H1 (cell line): ENCODE data around the gene SOX8. TPM values are rescaled to one million over a fixed set of nuclear protein-coding genes. Genes with fewer than 3 reads are reported as not detected.

ENCODE experiments used
- BACH1 ChIP-seq: IDR thresholded peaks from 2 replicates; pipeline ENCODE4 v1.6.1; 2012; ENCODE audit warnings: low read length, improper control_type of control experiment
- BRCA1 ChIP-seq: IDR thresholded peaks from 2 replicates; pipeline ENCODE4 v1.6.1; 2012; ENCODE audit warnings: low read depth, low read length, improper control_type of control experiment
- CEBPB ChIP-seq: IDR thresholded peaks from 2 replicates; pipeline ENCODE4 v1.6.1; 2012; ENCODE audit warnings: low read depth, low read length
- CHD2 ChIP-seq: IDR thresholded peaks from 2 replicates; pipeline ENCODE4 v1.6.1; 2012; ENCODE audit warnings: low read length, improper control_type of control experiment
- CHD7 ChIP-seq: fragments of 300-600 bp; sonication (generic); IDR thresholded peaks from 2 replicates; pipeline ENCODE4 v1.7.1; 2012; ENCODE audit warnings: low read length, moderate library complexity, mild to moderate bottlenecking, inconsistent platforms; ENCODE audit not compliant: insufficient replicate concordance
- FOSL1 ChIP-seq: IDR thresholded peaks from 2 replicates; pipeline ENCODE4 v1.6.1; 2011; ENCODE audit warnings: mild to moderate bottlenecking, low read depth, low read length, moderate library complexity; ENCODE audit not compliant: insufficient read depth
- KDM1A ChIP-seq: fragments of 200-600, 300-600 bp; sonication (generic); IDR thresholded peaks from 2 replicates; pipeline ENCODE4 v1.7.1; 2016; ENCODE audit warnings: mild to moderate bottlenecking, low read length, borderline replicate concordance
- RBBP5 ChIP-seq: IDR thresholded peaks from 2 replicates; pipeline ENCODE4 v1.7.1; 2012; ENCODE audit warnings: low read depth, mild to moderate bottlenecking, inconsistent platforms, low read length, moderate library complexity, borderline replicate concordance
- SIN3A ChIP-seq, 2 experiments: IDR thresholded peaks in 1 of 2; conservative IDR thresholded peaks in 1 of 2; 2 replicates each; pipeline ENCODE4 v1.6.1; 2011 to 2012; ENCODE audit warnings: low read length in 2 of 2, improper control_type of control experiment in 1 of 2, low read depth in 1 of 2, mild to moderate bottlenecking in 1 of 2
- SIRT6 ChIP-seq: IDR thresholded peaks from one replicate; pipeline ENCODE4 v1.7.1; 2012; ENCODE audit warnings: low read length, inconsistent platforms
- TAF1 ChIP-seq: IDR thresholded peaks from 2 replicates; pipeline ENCODE4 v1.6.1; 2011; ENCODE audit warnings: mild to moderate bottlenecking, low read depth, low read length
- YY1 ChIP-seq: IDR thresholded peaks from 2 replicates; pipeline ENCODE4 v1.6.1; 2011; ENCODE audit warnings: low read depth, mild to moderate bottlenecking, low read length
- polyA plus RNA-seq, 7 experiments: library from polyadenylated mRNA; depleted of rRNA in 3 of 7; stranded (reverse) in 5 of 7; unstranded in 2 of 7; fragments of >200 nt in 5 of 7; fragments of 200-250 nt in 2 of 7; gene quantifications; 1 replicate in 5 of 7; 2 replicates in 1 of 7; 4 replicates in 1 of 7; pipeline versions ENCODE4 v1.2.1 to v1.2.3, GENCODE V29; 2011 to 2013; ENCODE audit warnings: missing spikeins in 2 of 7, mixed read lengths in 2 of 7
- total RNA-seq: library from RNA; stranded (reverse); fragmentation: NEBNext Ultra II Directional; extraction: Animal tissue kit (Norgen Biotek cat#: 25700); gene quantifications from 2 replicates; pipeline ENCODE4 v1.2.1, GENCODE V29; 2021

SOX8 gene
- total and polyA plus RNA-seq, 2 of the 8 experiments (the other 6 are each of a cell fraction or from before 2014, with no cell fraction given), result 2.2 to 5.7 TPM

GRCh38 chr16:937723-938122 is 43.8 kb upstream of the SOX8 start (continued):
- TF ChIP-seq CHD7 (no peak), BRCA1 (no peak), KDM1A (no peak), SIRT6 (no peak), SIN3A (conservative IDR thresholded peaks at IDR 0.05 in 1 of 2, IDR thresholded peaks at IDR 0.05 in 1 of 2; ENCODE audit: low read depth in 1 of 2, low read length in 2 of 2) (no peak), FOSL1 (no peak), CHD2 (no peak), RBBP5 (no peak), TAF1 (no peak), CEBPB (no peak), YY1 (no peak), BACH1 (no peak)
- TF ChIP-seq, all 59 proteins: peak for 0
